ENCODE results near the gene ATP6V0D1. TPM values are rescaled to one million over a fixed set of nuclear protein-coding genes. Genes with fewer than 3 reads are reported as not detected.

Gene ATP6V0D1
- total RNA-seq, 1 experiment from 2014 or later: 43.0 TPM

- Histone ChIP-seq H3K4me2 (ENCODE audit: insufficient read depth, insufficient read length, low read length) (peak overlapping the region; percentile 67), H4K5ac (ENCODE audit: insufficient read length, low read depth, low read length) (no peak overlapping the region), H3K23me2 (ENCODE audit: insufficient read length, low read depth, low read length, poor library complexity, severe bottlenecking) (peaks cover 17% of the 10 kb centered on the region), H4K91ac (ENCODE audit: insufficient read length, low read depth, low read length) (no peak overlapping the region), H3K4me1 (ENCODE audit: insufficient read depth, low read length) (peaks cover 13% of the 10 kb centered on the region; the same call in 1 of the 2 replicates), H3K27ac (ENCODE audit: insufficient read length, low read depth, low read length) (no peak overlapping the region), H3K18ac (ENCODE audit: insufficient read length, low read depth, low read length) (peak overlapping the region; percentile 85), H3T11ph (ENCODE audit: low read length) (no peak overlapping the region), H3K79me1 (ENCODE audit: insufficient read depth, low read depth, low read length, poor library complexity, severe bottlenecking) (no peaks in the 10 kb centered on the region), H2BK20ac (ENCODE audit: low read depth, low read length, poor library complexity, severe bottlenecking) (no peak overlapping the region), H3K79me2 (ENCODE audit: insufficient read depth, low read length) (no peaks in the 10 kb centered on the region; the same call in 1 of the 2 replicates), H4K20me1 (ENCODE audit: control insufficient read depth, insufficient read depth, insufficient read length) (no peaks in the 10 kb centered on the region), H3K4ac (ENCODE audit: low read depth, low read length) (no peak overlapping the region), H3K56ac (ENCODE audit: insufficient read length, low read depth, low read length) (no peak overlapping the region), H3K27me3 (ENCODE audit: insufficient read depth, low read length) (no peaks in the 10 kb centered on the region; the same call in 1 of the 2 replicates), H2AFZ (ENCODE audit: low read length) (no peak overlapping the region), H2BK12ac (ENCODE audit: insufficient read length, low read depth, low read length) (no peak overlapping the region), H3K14ac (ENCODE audit: insufficient read depth, low read length) (peak overlapping the region; percentile 62), H2BK15ac (ENCODE audit: low read depth, low read length) (no peak overlapping the region), H2AK5ac (ENCODE audit: insufficient read length, low read length) (no peak overlapping the region), H2BK5ac (ENCODE audit: insufficient read length, low read length) (no peak overlapping the region), H3K23ac (ENCODE audit: insufficient read length, low read depth, low read length) (no peak overlapping the region), H4K8ac (replicated peaks; ENCODE audit: insufficient read length, low read depth, low read length) (no peak overlapping the region), H3K9me3 (ENCODE audit: control insufficient read depth, low read depth, low read length) (no peaks in the 10 kb centered on the region), H3K9ac (ENCODE audit: extremely low read depth, insufficient read length, low read length) (peak overlapping the region; percentile 11), H2BK120ac (ENCODE audit: low read depth, low read length, poor library complexity, severe bottlenecking) (no peak overlapping the region)
- H3K4me1 Mint-ChIP-seq: peaks cover 62 to 63% of the 10 kb centered on the region in 2 experiments
- no CpG with 5 or more reads among the region's 53 CpGs for WGBS (ENCODE audit: extremely low coverage, insufficient read length, low lambda C conversion rate)
- peak overlapping the region; percentile 80 to 90 for H3K4me3 Mint-ChIP-seq
- no peaks in the 10 kb centered on the region for H3K9me3 Mint-ChIP-seq
- peaks cover 16% of the 10 kb centered on the region for H3K27me3 Mint-ChIP-seq (ENCODE audit: low read depth)
- peak overlapping the region in 1 of 3 experiments; percentile 81; a peak in 1 of 7 replicates for H3K27ac Mint-ChIP-seq
- TF ChIP-seq CTCF (conservative IDR thresholded peaks at IDR 0.05): no peak
- peaks cover 0 to 5% (median 2%) of the 10 kb centered on the region in 3 experiments; a peak in 3 of 7 replicates for H3K36me3 Mint-ChIP-seq (ENCODE audit: insufficient read depth in 1 of 3, low read depth in 3 of 3)
- no peak for DNase-seq
Measured at GRCh38 chr16:67430504-67430976, 50.4 kb downstream of the ATP6V0D1 start.

Measured in H9 (cell line).